GM18868 (cell line): Measurements from ENCODE around the gene CHRM1.

Source experiments
- ATAC-seq: cut with Tn5 transposase; IDR thresholded peaks from one replicate; pipeline ENCODE4 v1.9.1; 2021; ENCODE audit warnings: mild to moderate bottlenecking, moderate library complexity; ENCODE audit not compliant: unreplicated experiment

CHRM1 gene

GRCh38 chr11:62926680-62927455 is 5.7 kb upstream of the CHRM1 start:
- no peak for ATAC-seq

- no peak for ATAC-seq
These were observed 4.8 kb upstream of the CHRM1 start for GRCh38 chr11:62925745-62926679.

- no peak for ATAC-seq
These were observed 4.1 kb upstream of the CHRM1 start for GRCh38 chr11:62925308-62925707.

GRCh38 chr11:62923601-62924411 is 2.6 kb upstream of the CHRM1 start:
- ATAC-seq: peak; percentile 45

GRCh38 chr11:62922653-62923431 is 1.7 kb upstream of the CHRM1 start:
- ATAC-seq: no peak

GRCh38 chr11:62922189-62922589 is 1.0 kb upstream of the CHRM1 start:
- no peak for ATAC-seq

- ATAC-seq: no peak
These were observed 518 bp upstream of the CHRM1 start for GRCh38 chr11:62921573-62922188.

- ATAC-seq: no peak
These were observed 1.1 kb downstream of the CHRM1 start for GRCh38 chr11:62919898-62920640.

GRCh38 chr11:62919476-62919875 is 1.7 kb downstream of the CHRM1 start:
- ATAC-seq: no peak

GRCh38 chr11:62918531-62918930 is 2.6 kb downstream of the CHRM1 start:
- no peak for ATAC-seq

GRCh38 chr11:62917906-62918502 is 3.2 kb downstream of the CHRM1 start:
- no peak for ATAC-seq

- no peak for ATAC-seq
These were observed 6.7 kb downstream of the CHRM1 start for GRCh38 chr11:62914416-62914815.

GRCh38 chr11:62912268-62912667 is 8.9 kb downstream of the CHRM1 start:
- no peak for ATAC-seq

- ATAC-seq: no peak
These were observed 9.7 kb downstream of the CHRM1 start for GRCh38 chr11:62911137-62912130.

GRCh38 chr11:62910141-62910882 is 10.9 kb downstream of the CHRM1 start:
- no peak for ATAC-seq

GRCh38 chr11:62909107-62909894 is 11.9 kb downstream of the CHRM1 start:
- ATAC-seq: no peak
